GM18858 (cell line): ENCODE data around the gene ARHGAP8.

Experiments used
- ATAC-seq: cut with Tn5 transposase; IDR thresholded peaks from one replicate; pipeline ENCODE4 v1.9.1; 2021; ENCODE audit not compliant: unreplicated experiment

ARHGAP8 gene

GRCh38 chr22:44752285-44753188, at the start of gene ARHGAP8:
Gene ARHGAP8 (plus strand): TSS chr22:44752575. CDS start chr22:44786528, 33,953 bp downstream.
- no peak for ATAC-seq

GRCh38 chr22:44703255-44703870, 49.0 kb upstream of the ARHGAP8 start:
- no peak for ATAC-seq

GRCh38 chr22:44704159-44705021, 48.0 kb upstream of the ARHGAP8 start:
- ATAC-seq = no peak

GRCh38 chr22:44705022-44705297, 47.4 kb upstream of the ARHGAP8 start:
- ATAC-seq = no peak

- ATAC-seq = no peak
Observed at GRCh38 chr22:44706488-44706887, 45.9 kb upstream of the ARHGAP8 start.

GRCh38 chr22:44707178-44707577, 45.2 kb upstream of the ARHGAP8 start:
- ATAC-seq = no peak

- no peak for ATAC-seq
Observed at GRCh38 chr22:44707752-44708151, 44.6 kb upstream of the ARHGAP8 start.

- ATAC-seq = no peak
Observed at GRCh38 chr22:44709881-44710392, 42.4 kb upstream of the ARHGAP8 start.

- ATAC-seq = no peak
Observed at GRCh38 chr22:44710474-44711240, 41.7 kb upstream of the ARHGAP8 start.

- ATAC-seq = no peak
Observed at GRCh38 chr22:44711241-44711560, 41.2 kb upstream of the ARHGAP8 start.

- ATAC-seq = no peak
Observed at GRCh38 chr22:44711690-44712555, 40.5 kb upstream of the ARHGAP8 start.

GRCh38 chr22:44712962-44713361, 39.4 kb upstream of the ARHGAP8 start:
- ATAC-seq = no peak

GRCh38 chr22:44714703-44715350, 37.5 kb upstream of the ARHGAP8 start:
- no peak for ATAC-seq

- no peak for ATAC-seq
Observed at GRCh38 chr22:44718418-44718817, 34.0 kb upstream of the ARHGAP8 start.

- no peak for ATAC-seq
Observed at GRCh38 chr22:44719586-44720368, 32.6 kb upstream of the ARHGAP8 start.

GRCh38 chr22:44721213-44721612, 31.2 kb upstream of the ARHGAP8 start:
- ATAC-seq = no peak

GRCh38 chr22:44722611-44723010, 29.8 kb upstream of the ARHGAP8 start:
- ATAC-seq = no peak

GRCh38 chr22:44723801-44724200, 28.6 kb upstream of the ARHGAP8 start:
- no peak for ATAC-seq

GRCh38 chr22:44724416-44724815, 28.0 kb upstream of the ARHGAP8 start:
- no peak for ATAC-seq
